ENCODE data around the gene S1PR3.

DNA sequence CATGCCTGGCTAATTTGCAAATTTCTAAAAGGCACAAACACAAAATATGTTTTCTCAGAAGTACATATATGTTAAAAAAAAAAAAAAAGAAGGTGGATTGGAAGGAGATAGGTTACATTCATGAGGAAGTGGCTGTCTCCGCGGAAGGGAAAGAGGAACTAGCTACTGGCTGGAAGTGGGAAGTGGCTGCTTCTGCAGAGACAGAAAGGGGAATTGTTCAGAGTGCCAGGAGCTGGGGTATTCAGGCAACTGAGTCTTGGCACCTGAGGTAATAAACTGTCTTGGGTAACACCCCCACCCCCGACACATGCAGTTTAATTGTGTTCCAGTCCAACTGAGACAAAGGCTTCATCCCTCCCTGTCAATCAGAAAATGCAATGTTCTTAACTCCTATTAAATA lies 45.6 kb downstream of the S1PR3 start:
- TF ChIP-seq POLR2A (IDR thresholded peaks at IDR 0.05; ENCODE audit: low read length) (no peak), GATA1 (IDR thresholded peaks at IDR 0.05; ENCODE audit: low read depth, low read length) (no peak)

Data from erythroblast (primary cell).